PC-9 (cell line): ENCODE measurements around the gene F2. TPM values are rescaled to one million over a fixed set of nuclear protein-coding genes. Genes with fewer than 3 reads are reported as not detected.

ENCODE experiments used
- BruUV-seq: library from RNA; stranded (reverse); fragments of 400-500 nt; replicated peaks from 2 replicates; lab custom pipeline; 2021; lab: Mats Ljungman, UMichigan
- CTCF ChIA-PET: fragments of 300-600 bp; sonication (Branson Sonifier 250); formaldehyde crosslinking; loops from one replicate; lab custom pipeline; 2022; ENCODE audit warnings: antibody characterized with exemption; lab: Charles Lee
- POLR2A ChIA-PET: fragments of 300-600 bp; sonication (Branson Sonifier 250); formaldehyde crosslinking; loops from one replicate; lab custom pipeline; 2022; ENCODE audit warnings: antibody characterized with exemption; ENCODE audit not compliant: unreplicated experiment; lab: Charles Lee
- DNase-seq, 2 experiments: peaks; one replicate each; pipeline versions ENCODE4 v3.0.0 to v3.0.0-alpha.2; 2015 to 2022; ENCODE audit warnings: mixed read lengths in 1 of 2
- H2AFZ ChIP-seq: fragments of 200-600 bp; sonication (generic); 2 replicates; pipeline ENCODE4 v1.8.1; 2017; ENCODE audit warnings: antibody characterized with exemption
- H3F3A ChIP-seq: fragments of 200-600 bp; sonication (generic); 2 replicates; pipeline ENCODE4 v1.8.1; 2017; ENCODE audit warnings: antibody characterized with exemption, mild to moderate bottlenecking, low read depth; ENCODE audit not compliant: insufficient read depth
- H3K27ac ChIP-seq: fragments of 200-600 bp; sonication (generic); 2 replicates; pipeline ENCODE4 v1.6.1; 2016; ENCODE audit warnings: mixed run types
- H3K27me3 ChIP-seq: fragments of 200-600 bp; sonication (generic); 2 replicates; pipeline ENCODE4 v1.6.1; 2016; ENCODE audit warnings: low read depth, mixed run types; ENCODE audit not compliant: insufficient read depth
- H3K36me3 ChIP-seq: fragments of 200-600 bp; sonication (generic); 2 replicates; pipeline ENCODE4 v1.6.1; 2016; ENCODE audit warnings: low read depth, mixed run types
- H3K4me1 ChIP-seq: fragments of 200-600 bp; sonication (generic); replicated peaks from 2 replicates; pipeline ENCODE4 v1.6.1; 2016; ENCODE audit warnings: mixed run types; ENCODE audit not compliant: insufficient read depth
- H3K4me2 ChIP-seq: fragments of 200-600 bp; sonication (generic); 2 replicates; pipeline ENCODE4 v1.6.1; 2017; ENCODE audit warnings: mixed run types
- H3K4me3 ChIP-seq: fragments of 200-600 bp; sonication (generic); 2 replicates; pipeline ENCODE4 v1.6.1; 2016; ENCODE audit warnings: mixed run types
- H3K79me2 ChIP-seq: fragments of 200-600 bp; sonication (generic); 2 replicates; pipeline ENCODE4 v1.6.1; 2017; ENCODE audit warnings: low read depth, mixed run types
- H3K9me2 ChIP-seq: fragments of 200-600 bp; sonication (generic); 2 replicates; pipeline ENCODE4 v1.8.1; 2017; ENCODE audit warnings: mild to moderate bottlenecking; ENCODE audit not compliant: insufficient read depth
- H3K9me3 ChIP-seq: fragments of 200-600 bp; sonication (generic); 2 replicates; pipeline ENCODE4 v1.8.1; 2016; ENCODE audit warnings: low read depth; ENCODE audit not compliant: insufficient read depth
- H4K20me1 ChIP-seq: fragments of 200-600 bp; sonication (generic); 2 replicates; pipeline ENCODE4 v1.8.1; 2017; ENCODE audit not compliant: insufficient read depth
- CTCF ChIP-seq: fragments of 200-600 bp; sonication (generic); conservative IDR thresholded peaks from 2 replicates; pipeline ENCODE4 v1.6.1; 2017; ENCODE audit warnings: mixed run types, antibody characterized with exemption, mild to moderate bottlenecking, moderate library complexity
- EZH2 ChIP-seq: fragments of 200-600 bp; sonication (generic); IDR thresholded peaks from 2 replicates; pipeline ENCODE4 v1.8.0; 2017; ENCODE audit warnings: antibody characterized with exemption, low read depth
- intact Hi-C: fragments of 100-400 bp; cut with micrococcal nuclease; formaldehyde crosslinking; loops from one replicate; pipeline ENCODE4 v1.10.0; 2022; ENCODE audit not compliant: unreplicated experiment
- total RNA-seq: library from RNA; stranded (reverse); gene quantifications from 2 replicates; pipeline ENCODE4 v1.2.3, GENCODE V29; 2021

Gene F2
- total RNA-seq, 1 experiment from 2014 or later, result not detected

GRCh38 chr11:46697303-46697702, 21.7 kb upstream of the F2 start:
- Histone ChIP-seq H3K9me3 (no peaks in the 10 kb centered on the region), H4K20me1 (peaks cover 2% of the 10 kb centered on the region; the same call in 1 of the 2 replicates), H3K4me1 (peaks cover 8% of the 10 kb centered on the region), H3K36me3 (0 out of 2 replicates have a peak, but pooled peaks cover 1% of the 10 kb centered on the region), H3K27ac (no peak overlapping the region), H3F3A (peaks cover 6% of the 10 kb centered on the region; the same call in 1 of the 2 replicates), H3K4me3 (no peak overlapping the region), H3K9me2 (no peaks in the 10 kb centered on the region), H2AFZ (no peak overlapping the region), H3K79me2 (peaks cover 33% of the 10 kb centered on the region), H3K27me3 (no peaks in the 10 kb centered on the region), H3K4me2 (no peak overlapping the region)
- intact Hi-C loops, result no loop called here
- POLR2A ChIA-PET, result no interaction called here
- no peak for TF ChIP-seq EZH2
- TF ChIP-seq CTCF, result no peak
- DNase-seq, result no peak
- CTCF ChIA-PET, result interaction anchor here (0.7 kb wide), 1 partner anchor 50 kb away, joined by 5 read pairs; no protein-coding TSS in a partner anchor
- BruUV-seq, result no TSS peak

GRCh38 chr11:46697723-46698122, 21.3 kb upstream of the F2 start:
- no peak overlapping the region for H3K27ac ChIP-seq
- no peak for DNase-seq
- ChIA-PET POLR2A (no interaction called here), CTCF (interaction anchor here (0.7 kb wide), 1 partner anchor 50 kb away, joined by 5 read pairs; no protein-coding TSS in a partner anchor)
- no peak overlapping the region for H3K4me3 ChIP-seq
- H3K4me2 ChIP-seq, result no peak overlapping the region
- peaks cover 12% of the 10 kb centered on the region for H3K4me1 ChIP-seq
- intact Hi-C loops, result no loop called here
- no peaks in the 10 kb centered on the region for H4K20me1 ChIP-seq
- no peak overlapping the region for H2AFZ ChIP-seq
- TF ChIP-seq CTCF (no peak), EZH2 (no peak)
- H3K79me2 ChIP-seq, result peaks cover 37% of the 10 kb centered on the region
- H3K27me3 ChIP-seq, result no peaks in the 10 kb centered on the region
- no peaks in the 10 kb centered on the region for H3K9me2 ChIP-seq
- 0 out of 2 replicates have a peak, but pooled peaks cover 5% of the 10 kb centered on the region for H3K36me3 ChIP-seq
- no peaks in the 10 kb centered on the region for H3K9me3 ChIP-seq
- H3F3A ChIP-seq, result peaks cover 6% of the 10 kb centered on the region; the same call in 1 of the 2 replicates
- no TSS peak for BruUV-seq

- ChIA-PET CTCF (interaction anchor here (0.7 kb wide), 1 partner anchor 23 kb away, joined by 3 read pairs; no protein-coding TSS in a partner anchor), POLR2A (interaction anchor here (1.1 kb wide), 1 partner anchor 23 kb away, joined by 4 read pairs; no protein-coding TSS in a partner anchor)
- H4K20me1 ChIP-seq, result no peaks in the 10 kb centered on the region
- no peak overlapping the region for H3K4me3 ChIP-seq
- no peak overlapping the region for H3K27ac ChIP-seq
- 0 out of 2 replicates have a peak overlapping the region, but pooled peaks have one; percentile 99 for H3K4me2 ChIP-seq
- no TSS peak for BruUV-seq
- H3K27me3 ChIP-seq, result no peaks in the 10 kb centered on the region
- intact Hi-C loops, result no loop called here
- H3F3A ChIP-seq, result peaks cover 6% of the 10 kb centered on the region; the same call in 1 of the 2 replicates
- H3K9me3 ChIP-seq, result no peaks in the 10 kb centered on the region
- TF ChIP-seq CTCF (no peak), EZH2 (no peak)
- H2AFZ ChIP-seq, result no peak overlapping the region
- H3K36me3 ChIP-seq, result peaks cover 12% of the 10 kb centered on the region; the same call in 1 of the 2 replicates
- H3K79me2 ChIP-seq, result peaks cover 45% of the 10 kb centered on the region
- no peak for DNase-seq
- peaks cover 13% of the 10 kb centered on the region for H3K4me1 ChIP-seq
- H3K9me2 ChIP-seq, result no peaks in the 10 kb centered on the region
Measured at GRCh38 chr11:46698597-46698996, 20.4 kb upstream of the F2 start.
